Fibroblast of lung (primary cell): ENCODE results near the gene KRTDAP. TPM values are rescaled to one million over a fixed set of nuclear protein-coding genes. Genes with fewer than 3 reads are reported as not detected.
"Not testable (repeated sequence)": the region's sequence is repeated elsewhere in the genome, so short reads cannot be mapped to it uniquely, and the experiment has no call there.

ENCODE experiments used
- DNase-seq, 2 donors: peaks; one replicate each; pipeline versions ENCODE4 v3.0.0 to v3.0.0-alpha.2; 2010; ENCODE audit warnings: low read depth in 2 of 2
- H2AFZ ChIP-seq: 2 replicates; pipeline ENCODE4 v1.5.1; 2012; ENCODE audit warnings: low read length, control low read depth, inconsistent platforms
- H3K27ac ChIP-seq: 2 replicates; pipeline ENCODE4 v1.5.1; 2011; ENCODE audit warnings: low read length, control low read depth; ENCODE audit not compliant: insufficient read depth
- H3K27me3 ChIP-seq: 2 replicates; pipeline ENCODE4 v1.5.1; 2011; ENCODE audit warnings: mild to moderate bottlenecking, low read length; ENCODE audit not compliant: control insufficient read depth, insufficient read depth
- H3K36me3 ChIP-seq: 2 replicates; pipeline ENCODE4 v1.5.1; 2011; ENCODE audit warnings: low read length; ENCODE audit not compliant: control insufficient read depth, insufficient read depth
- H3K4me1 ChIP-seq: 2 replicates; pipeline ENCODE4 v1.5.1; 2011; ENCODE audit warnings: low read length; ENCODE audit not compliant: control insufficient read depth, insufficient read depth; ENCODE audit errors: extremely low read depth
- H3K4me2 ChIP-seq: 2 replicates; pipeline ENCODE4 v1.5.1; 2011; ENCODE audit warnings: low read length, control low read depth; ENCODE audit not compliant: insufficient read depth; ENCODE audit errors: extremely low read depth
- H3K4me3 ChIP-seq, 4 experiments: fragments of 200-600 bp in 1 of 4; sonication (generic) in 1 of 4; replicated peaks in 1 of 4; 2 replicates each; pipeline ENCODE4 v1.5.1; 2011 to 2016; ENCODE audit warnings: low read length in 4 of 4, low read depth in 3 of 4, mild to moderate bottlenecking in 3 of 4, control low read depth in 2 of 4, inconsistent platforms in 1 of 4, mixed read lengths in 1 of 4; ENCODE audit not compliant: insufficient read depth in 1 of 4; ENCODE audit errors: control extremely low read depth in 1 of 4
- H3K79me2 ChIP-seq: 2 replicates; pipeline ENCODE4 v1.5.1; 2012; ENCODE audit warnings: mild to moderate bottlenecking, low read length, inconsistent platforms; ENCODE audit not compliant: control insufficient read depth, insufficient read depth
- H3K9ac ChIP-seq: 2 replicates; pipeline ENCODE4 v1.5.1; 2011; ENCODE audit warnings: mild to moderate bottlenecking, low read length, control low read depth; ENCODE audit not compliant: insufficient read depth
- H3K9me3 ChIP-seq: 2 replicates; pipeline ENCODE4 v1.5.1; 2012; ENCODE audit warnings: low read depth, low read length; ENCODE audit not compliant: control insufficient read depth, insufficient read depth
- H4K20me1 ChIP-seq: 2 replicates; pipeline ENCODE4 v1.5.1; 2011; ENCODE audit warnings: low read length; ENCODE audit not compliant: control insufficient read depth, insufficient read depth; ENCODE audit errors: extremely low read depth
- EZH2 ChIP-seq: IDR thresholded peaks from 2 replicates; pipeline ENCODE4 v1.5.1; 2012; ENCODE audit warnings: low read length, control low read depth, mild to moderate bottlenecking; ENCODE audit errors: missing control alignments
- polyA plus RNA-seq, 2 donors: library from polyadenylated mRNA; depleted of rRNA in 1 of 2; stranded (reverse) in 1 of 2; unstranded in 1 of 2; fragments of >200 nt; gene quantifications; 2 replicates each; pipeline ENCODE4 v1.2.1, GENCODE V29; 2011 to 2012; ENCODE audit warnings: missing spikeins in 1 of 2
- total RNA-seq: library from RNA; depleted of rRNA; stranded (reverse); fragments of >200 nt; gene quantifications from 2 replicates; pipeline ENCODE4 v1.2.1, GENCODE V29; 2014
- TF ChIP-seq, protein P1 (sequence below), 2 donors: IDR thresholded peaks in 1 of 2; conservative IDR thresholded peaks in 1 of 2; 1 replicate in 1 of 2; 2 replicates in 1 of 2; pipeline ENCODE4 v1.5.1; 2011 to 2012; ENCODE audit warnings: low read length in 2 of 2, control low read depth in 1 of 2, inconsistent platforms in 1 of 2, low read depth in 1 of 2, mild to moderate bottlenecking in 1 of 2

KRTDAP gene
- total and polyA plus RNA-seq, 2 donors (not counting 1 experiment from before 2014, with no cell fraction given): not detected

DNA sequence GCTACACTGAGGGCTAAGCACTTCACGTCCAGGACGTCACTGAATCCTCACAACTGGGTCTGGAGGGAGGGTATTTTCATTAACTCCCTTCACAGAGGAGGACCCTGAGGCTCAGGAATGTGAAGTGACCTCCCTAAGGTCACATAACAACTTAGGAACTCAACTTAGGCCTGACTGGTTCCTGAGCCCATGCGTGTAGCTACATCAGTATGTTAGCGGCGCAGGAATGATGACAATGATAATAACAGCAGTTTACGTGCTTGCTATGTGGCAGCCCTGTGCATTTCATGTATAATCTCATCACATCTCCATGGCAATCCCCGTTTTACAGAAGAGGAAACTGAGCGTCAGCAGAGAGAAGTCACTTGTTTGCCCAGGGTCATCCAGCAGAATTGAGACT is 18.3 kb downstream of the KRTDAP start:
- Histone ChIP-seq H3K36me3 (no peaks in the 10 kb centered on the region), H3K9ac (no peak overlapping the region), H3K4me1 (no peaks in the 10 kb centered on the region), H4K20me1 (no peaks in the 10 kb centered on the region), H3K9me3 (no peaks in the 10 kb centered on the region), H3K79me2 (no peaks in the 10 kb centered on the region), H3K4me3 (no peak overlapping the region), H2AFZ (no peak overlapping the region), H3K27me3 (no peaks in the 10 kb centered on the region), H3K4me2 (no peak overlapping the region), H3K27ac (no peak overlapping the region)
- TF ChIP-seq EZH2: no peak
- TF ChIP-seq, protein P1, sequence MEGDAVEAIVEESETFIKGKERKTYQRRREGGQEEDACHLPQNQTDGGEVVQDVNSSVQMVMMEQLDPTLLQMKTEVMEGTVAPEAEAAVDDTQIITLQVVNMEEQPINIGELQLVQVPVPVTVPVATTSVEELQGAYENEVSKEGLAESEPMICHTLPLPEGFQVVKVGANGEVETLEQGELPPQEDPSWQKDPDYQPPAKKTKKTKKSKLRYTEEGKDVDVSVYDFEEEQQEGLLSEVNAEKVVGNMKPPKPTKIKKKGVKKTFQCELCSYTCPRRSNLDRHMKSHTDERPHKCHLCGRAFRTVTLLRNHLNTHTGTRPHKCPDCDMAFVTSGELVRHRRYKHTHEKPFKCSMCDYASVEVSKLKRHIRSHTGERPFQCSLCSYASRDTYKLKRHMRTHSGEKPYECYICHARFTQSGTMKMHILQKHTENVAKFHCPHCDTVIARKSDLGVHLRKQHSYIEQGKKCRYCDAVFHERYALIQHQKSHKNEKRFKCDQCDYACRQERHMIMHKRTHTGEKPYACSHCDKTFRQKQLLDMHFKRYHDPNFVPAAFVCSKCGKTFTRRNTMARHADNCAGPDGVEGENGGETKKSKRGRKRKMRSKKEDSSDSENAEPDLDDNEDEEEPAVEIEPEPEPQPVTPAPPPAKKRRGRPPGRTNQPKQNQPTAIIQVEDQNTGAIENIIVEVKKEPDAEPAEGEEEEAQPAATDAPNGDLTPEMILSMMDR (conservative IDR thresholded peaks at IDR 0.05 in 1 of 2, IDR thresholded peaks at IDR 0.05 in 1 of 2; ENCODE audit: low read depth in 1 of 2, low read length in 2 of 2): no peak
- DNase-seq: no peak

DNA sequence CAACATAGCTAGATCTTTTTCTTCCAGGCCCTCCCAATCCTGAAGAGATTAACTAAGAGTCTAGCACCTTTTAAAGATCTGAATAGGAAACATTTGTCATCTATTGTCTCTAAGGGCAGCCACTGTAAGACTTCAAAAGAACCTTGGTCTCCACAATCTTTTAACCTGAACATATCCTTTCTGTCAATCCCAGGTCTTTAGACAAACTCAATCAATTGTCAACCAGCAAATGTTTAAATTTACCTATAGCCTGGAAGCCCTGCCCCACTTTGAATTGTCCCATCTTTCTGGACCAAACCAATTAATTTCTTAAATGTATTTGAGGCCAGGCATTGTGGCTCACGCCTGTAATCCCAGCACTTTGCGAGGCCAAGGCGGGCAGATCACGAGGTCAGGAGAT is 19.2 kb downstream of the KRTDAP start:
- not testable (repeated sequence) for H3K79me2 ChIP-seq, H3K36me3 ChIP-seq, H3K9ac ChIP-seq, H3K4me1 ChIP-seq, H3K27me3 ChIP-seq, DNase-seq, H3K4me2 ChIP-seq, H2AFZ ChIP-seq, H3K27ac ChIP-seq, H3K4me3 ChIP-seq, H3K9me3 ChIP-seq, H4K20me1 ChIP-seq

DNA sequence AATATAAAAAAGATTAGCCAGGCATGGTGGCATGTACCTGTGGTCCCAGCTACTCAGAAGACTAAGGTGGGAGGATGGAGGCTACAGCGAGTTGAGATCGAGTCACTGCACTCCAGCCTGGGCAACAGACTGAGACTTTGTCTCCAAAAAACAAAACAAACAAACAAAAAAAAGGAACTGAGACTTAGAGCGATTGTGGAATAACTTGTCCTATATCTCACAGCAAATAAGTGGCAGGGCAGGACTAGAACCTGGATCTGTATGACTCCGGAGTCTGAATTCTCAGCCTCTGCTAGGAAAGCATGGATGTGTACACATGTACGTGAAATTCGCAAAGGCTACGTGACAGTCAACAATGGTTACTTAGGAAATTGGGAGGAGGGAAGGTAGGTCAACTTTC is 20.1 kb downstream of the KRTDAP start:
- Histone ChIP-seq H3K4me3 (no peak overlapping the region), H4K20me1 (no peaks in the 10 kb centered on the region), H3K9ac (no peak overlapping the region), H3K27me3 (no peaks in the 10 kb centered on the region), H3K9me3 (no peaks in the 10 kb centered on the region), H3K27ac (no peak overlapping the region), H2AFZ (no peak overlapping the region), H3K36me3 (no peaks in the 10 kb centered on the region), H3K79me2 (no peaks in the 10 kb centered on the region), H3K4me1 (no peaks in the 10 kb centered on the region), H3K4me2 (no peak overlapping the region)
- no peak for TF ChIP-seq EZH2
- TF ChIP-seq, protein P1 (conservative IDR thresholded peaks at IDR 0.05 in 1 of 2, IDR thresholded peaks at IDR 0.05 in 1 of 2; ENCODE audit: low read depth in 1 of 2, low read length in 2 of 2): no peak
- DNase-seq: no peak
